Measurements from ENCODE around the gene TCERG1L. TPM values are rescaled to one million over a fixed set of nuclear protein-coding genes. Genes with fewer than 3 reads are reported as not detected.

The TCERG1L gene
- total RNA-seq, 4 donors from 2014 or later, result 0.12 TPM; not detected in 3

DNA sequence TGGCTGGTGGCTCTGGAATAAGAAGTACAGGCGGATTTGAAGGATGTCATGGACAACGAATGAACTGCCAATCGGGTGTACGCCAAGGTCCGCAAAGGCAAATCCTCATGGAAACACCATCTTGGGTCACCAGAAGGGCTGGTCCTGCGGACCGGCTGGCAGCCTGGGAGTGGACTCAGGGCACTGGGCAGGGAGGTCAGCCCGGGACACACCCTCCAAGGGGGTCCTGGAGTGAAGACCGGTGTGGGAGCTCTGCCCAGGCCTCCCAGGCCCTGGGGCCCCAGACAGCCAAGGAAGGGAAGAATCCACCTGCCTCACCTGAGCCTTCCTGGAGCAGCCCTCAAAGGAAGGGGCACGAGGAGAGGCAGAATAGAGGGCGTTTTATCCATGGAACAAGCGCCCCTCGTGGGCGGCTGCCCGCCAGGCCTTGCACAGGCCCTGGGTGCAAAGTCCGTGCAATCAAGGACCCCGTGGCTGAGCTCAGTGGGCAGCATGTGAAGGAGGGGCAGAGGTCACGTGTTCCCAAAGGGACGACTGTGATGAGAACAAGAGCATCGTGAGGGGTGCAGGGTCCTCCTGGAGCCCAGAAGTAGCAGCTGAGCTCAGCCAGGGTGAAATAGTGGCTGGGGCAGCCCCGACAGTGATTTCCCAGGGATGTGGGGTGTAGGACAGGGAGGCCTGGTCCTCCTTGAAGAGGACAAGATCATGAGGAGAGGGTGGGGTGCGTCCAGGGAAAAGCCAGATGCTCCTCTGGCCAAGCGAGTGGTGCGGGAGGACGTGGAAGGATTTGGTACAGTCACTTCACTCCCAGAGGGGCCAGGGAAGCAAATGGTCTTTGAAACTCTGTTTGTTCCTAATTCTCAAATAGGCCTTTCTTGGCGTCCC, 105.2 kb downstream of the TCERG1L start:
- peaks cover 15% of the 10 kb centered on the region for H3K27me3 ChIP-seq
- no peaks in the 10 kb centered on the region for H3K9me3 ChIP-seq
- 48 to 78% methylated on average over 2 to 10 of the region's 26 CpGs for WGBS, 2 donors (ENCODE audit: low coverage in 1 of 2)
- no peaks in the 10 kb centered on the region for H3K4me1 ChIP-seq
- no peak overlapping the region for H3K27ac ChIP-seq
- ATAC-seq, result no peak
- H3K36me3 ChIP-seq, result no peaks in the 10 kb centered on the region
- no peak overlapping the region for H3K4me3 ChIP-seq
- TF ChIP-seq POLR2AphosphoS5 (IDR thresholded peaks at IDR 0.05) (no peak), EP300 (IDR thresholded peaks at IDR 0.05) (no peak), POLR2A (IDR thresholded peaks at IDR 0.05) (no peak)
- TF ChIP-seq, protein P1, sequence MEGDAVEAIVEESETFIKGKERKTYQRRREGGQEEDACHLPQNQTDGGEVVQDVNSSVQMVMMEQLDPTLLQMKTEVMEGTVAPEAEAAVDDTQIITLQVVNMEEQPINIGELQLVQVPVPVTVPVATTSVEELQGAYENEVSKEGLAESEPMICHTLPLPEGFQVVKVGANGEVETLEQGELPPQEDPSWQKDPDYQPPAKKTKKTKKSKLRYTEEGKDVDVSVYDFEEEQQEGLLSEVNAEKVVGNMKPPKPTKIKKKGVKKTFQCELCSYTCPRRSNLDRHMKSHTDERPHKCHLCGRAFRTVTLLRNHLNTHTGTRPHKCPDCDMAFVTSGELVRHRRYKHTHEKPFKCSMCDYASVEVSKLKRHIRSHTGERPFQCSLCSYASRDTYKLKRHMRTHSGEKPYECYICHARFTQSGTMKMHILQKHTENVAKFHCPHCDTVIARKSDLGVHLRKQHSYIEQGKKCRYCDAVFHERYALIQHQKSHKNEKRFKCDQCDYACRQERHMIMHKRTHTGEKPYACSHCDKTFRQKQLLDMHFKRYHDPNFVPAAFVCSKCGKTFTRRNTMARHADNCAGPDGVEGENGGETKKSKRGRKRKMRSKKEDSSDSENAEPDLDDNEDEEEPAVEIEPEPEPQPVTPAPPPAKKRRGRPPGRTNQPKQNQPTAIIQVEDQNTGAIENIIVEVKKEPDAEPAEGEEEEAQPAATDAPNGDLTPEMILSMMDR (IDR thresholded peaks at IDR 0.05), result no peak

DNA sequence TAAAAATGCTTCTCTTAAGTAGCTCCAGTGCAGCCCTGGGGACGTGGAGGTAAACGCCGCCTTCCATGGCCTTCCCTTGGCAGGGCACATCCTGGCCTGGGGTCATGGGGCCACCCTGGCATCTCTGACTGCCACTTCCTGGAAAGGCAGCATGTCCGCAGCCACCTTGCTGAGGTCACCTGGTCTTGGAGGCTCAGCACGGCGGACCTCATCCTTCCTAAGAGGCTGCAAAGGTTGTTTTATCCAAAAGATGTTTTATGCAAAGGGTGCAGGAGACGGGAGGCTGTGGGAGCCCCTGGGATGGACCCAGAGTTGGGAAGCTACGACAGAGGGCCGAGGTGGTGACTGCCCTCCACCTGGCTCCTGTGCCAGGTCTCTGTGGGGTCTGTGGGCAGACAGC, 106.0 kb downstream of the TCERG1L start:
- Histone ChIP-seq H3K36me3 (no peaks in the 10 kb centered on the region), H3K9me3 (no peaks in the 10 kb centered on the region), H3K4me3 (no peak overlapping the region), H3K4me1 (no peaks in the 10 kb centered on the region), H3K27me3 (peaks cover 18% of the 10 kb centered on the region), H3K27ac (no peak overlapping the region)
- ATAC-seq, result no peak
- no peak for TF ChIP-seq POLR2AphosphoS5 (IDR thresholded peaks at IDR 0.05)
- WGBS, 2 donors (ENCODE audit: low coverage in 1 of 2), result 76 to 96% methylated on average over 2 to 3 of the region's 9 CpGs

DNA sequence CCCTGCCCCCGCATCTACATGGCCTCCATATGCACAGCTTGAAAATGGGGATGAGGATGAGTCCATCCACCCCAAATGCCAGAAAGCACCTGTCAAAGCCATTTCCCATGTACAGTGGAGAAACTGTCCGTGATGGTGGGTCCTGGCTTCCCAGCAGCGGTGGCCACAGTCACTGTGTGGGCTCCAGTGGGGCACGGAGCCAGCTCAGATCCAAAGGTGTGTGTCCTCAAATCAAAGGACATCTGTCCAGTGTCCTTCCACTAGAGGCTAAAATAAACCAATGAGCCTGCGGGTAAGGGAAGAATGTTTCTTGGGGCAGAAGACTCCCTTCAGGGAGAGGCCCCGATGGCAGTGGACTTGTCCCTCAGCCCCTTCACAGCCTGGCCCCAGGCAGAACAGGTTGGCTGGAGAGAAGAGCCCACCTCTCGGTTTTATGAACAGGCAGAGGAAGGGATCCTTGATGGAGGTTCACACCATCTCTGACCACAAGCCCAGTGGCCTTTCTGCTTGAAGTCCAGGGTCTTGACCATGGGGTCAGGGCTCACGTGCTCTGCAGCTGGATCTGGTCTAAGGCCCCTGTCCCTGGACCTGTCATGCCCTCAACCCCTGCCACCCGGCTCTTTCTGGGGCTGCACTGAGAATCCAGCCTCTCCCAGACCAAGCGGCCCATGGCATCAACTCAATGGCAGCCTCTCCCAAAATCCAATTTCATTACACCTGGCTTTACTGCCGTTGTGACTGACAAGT, 106.9 kb downstream of the TCERG1L start:
- Histone ChIP-seq H3K4me3 (no peak overlapping the region), H3K27me3 (peaks cover 21% of the 10 kb centered on the region), H3K9me3 (no peaks in the 10 kb centered on the region), H3K4me1 (no peaks in the 10 kb centered on the region), H3K36me3 (no peaks in the 10 kb centered on the region), H3K27ac (no peak overlapping the region)
- WGBS, 2 donors (ENCODE audit: low coverage in 1 of 2), result 60 to 79% methylated on average over 2 to 4 of the region's 11 CpGs
- TF ChIP-seq POLR2A (IDR thresholded peaks at IDR 0.05) (no peak), POLR2AphosphoS5 (IDR thresholded peaks at IDR 0.05) (no peak), EP300 (IDR thresholded peaks at IDR 0.05) (no peak)
- TF ChIP-seq, protein P1 (IDR thresholded peaks at IDR 0.05), result no peak
- no peak for ATAC-seq

DNA sequence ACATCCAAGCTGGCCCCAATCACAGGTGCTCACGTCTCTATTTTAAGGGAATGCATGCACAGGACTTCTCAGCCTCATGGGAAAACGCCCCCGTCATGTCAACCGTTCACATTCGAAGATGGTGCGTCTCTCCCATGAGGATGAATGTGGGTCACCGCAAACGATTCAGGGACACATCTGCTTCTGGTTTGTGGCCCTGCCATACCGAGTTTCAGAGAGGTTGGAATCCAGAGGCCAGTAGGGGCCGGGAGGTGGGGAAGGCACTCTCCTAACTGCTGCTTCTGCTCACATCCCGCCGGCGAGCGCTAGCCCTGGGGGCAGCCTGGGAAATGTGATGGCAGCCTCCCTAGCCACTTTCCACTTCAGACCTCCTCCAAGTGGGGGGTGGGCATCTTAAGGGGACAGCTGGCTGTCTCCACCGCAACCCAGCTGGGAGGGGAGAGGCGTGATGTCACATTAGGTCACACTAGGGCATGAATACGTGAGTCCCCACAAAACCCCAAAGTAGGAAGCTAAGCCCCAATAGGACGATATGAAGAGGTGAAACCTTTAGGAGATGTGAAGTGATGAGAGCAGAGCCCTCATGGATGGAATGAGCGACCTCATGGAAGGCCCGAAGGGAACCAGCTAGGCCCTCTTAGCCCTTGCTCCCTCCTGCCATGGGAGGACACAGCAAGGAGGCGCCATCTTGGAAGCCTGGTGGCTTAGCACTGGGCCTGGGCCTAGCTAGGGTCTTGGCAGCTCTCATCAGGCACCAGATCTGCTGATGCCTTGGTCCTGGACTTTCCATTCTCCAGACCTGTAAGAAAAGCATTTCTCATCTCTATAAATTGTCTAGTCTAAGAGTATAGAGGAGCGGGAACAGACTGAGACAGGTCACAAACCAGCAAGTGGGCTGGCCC, 107.8 kb downstream of the TCERG1L start:
- no peak overlapping the region for H3K4me3 ChIP-seq
- no peak for ATAC-seq

More for the DNA sequence above, 107.8 kb downstream of the TCERG1L start:
- H3K9me3 ChIP-seq, result no peaks in the 10 kb centered on the region
- no peak overlapping the region for H3K27ac ChIP-seq
- WGBS, 2 donors (ENCODE audit: low coverage in 1 of 2), result 94% methylated on average over 3 to 10 of the region's 22 CpGs
- TF ChIP-seq, protein P1 (IDR thresholded peaks at IDR 0.05), result no peak
- TF ChIP-seq EP300 (IDR thresholded peaks at IDR 0.05) (no peak), POLR2AphosphoS5 (IDR thresholded peaks at IDR 0.05) (no peak), POLR2A (IDR thresholded peaks at IDR 0.05) (no peak)
- H3K4me1 ChIP-seq, result no peaks in the 10 kb centered on the region
- peaks cover 30% of the 10 kb centered on the region for H3K27me3 ChIP-seq
- no peaks in the 10 kb centered on the region for H3K36me3 ChIP-seq

All from gastroesophageal sphincter (tissue), 4 donors.